ENCODE measurements around the gene WWOX.
A peak's percentile ranks its signal among the peaks of the same experiment; 100 is the strongest.
"Not testable (repeated sequence)": the region's sequence is repeated elsewhere in the genome, so short reads cannot be mapped to it uniquely, and the experiment has no call there.

WWOX gene

GRCh38 chr16:79042141-79042540 is 942.7 kb downstream of the WWOX start:
- DNase-seq (ENCODE audit: low read depth): no peak

GRCh38 chr16:79042886-79043285 is 943.4 kb downstream of the WWOX start:
- peak; percentile 15 for DNase-seq (ENCODE audit: low read depth)

DNA sequence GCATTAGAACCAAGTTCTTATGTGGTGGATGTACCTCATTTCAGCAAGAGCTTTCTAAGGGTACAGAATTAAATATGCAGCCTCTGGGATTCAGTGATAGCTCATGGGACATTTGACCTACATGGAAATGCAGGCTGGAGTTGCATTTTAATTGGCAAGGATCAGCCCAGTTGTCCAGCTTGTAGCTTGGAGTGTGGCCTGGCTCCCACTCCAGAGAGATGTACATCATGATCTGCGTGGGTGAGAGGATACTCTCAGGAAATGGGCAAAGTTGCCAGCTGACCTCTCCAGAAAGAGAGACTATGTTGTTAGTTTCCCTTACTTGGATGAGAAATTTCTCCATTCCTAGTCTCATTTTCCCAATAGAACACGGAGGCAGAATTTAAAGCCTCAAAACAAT is 945.7 kb downstream of the WWOX start:
- DNase-seq (ENCODE audit: low read depth): no peak

DNA sequence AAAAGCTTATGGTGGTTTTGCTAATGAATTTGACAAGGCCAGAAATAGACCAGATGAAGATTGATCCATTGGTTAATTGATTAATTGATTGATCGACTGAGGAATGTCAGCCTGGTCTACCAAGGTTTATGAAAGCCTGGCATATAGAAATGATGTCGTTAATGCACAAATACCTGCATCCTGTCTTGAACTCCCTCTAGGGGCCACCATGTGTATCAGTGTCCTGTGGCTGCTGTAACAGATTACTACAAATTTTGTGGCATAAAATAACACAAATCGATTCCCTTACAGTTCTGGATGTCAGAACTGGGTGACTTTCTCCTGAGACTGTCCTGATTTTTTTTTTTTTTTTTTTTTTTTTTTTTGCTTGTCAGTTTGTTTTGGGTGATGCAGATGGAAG is 947.9 kb downstream of the WWOX start:
- DNase-seq (ENCODE audit: low read depth): no peak

DNA sequence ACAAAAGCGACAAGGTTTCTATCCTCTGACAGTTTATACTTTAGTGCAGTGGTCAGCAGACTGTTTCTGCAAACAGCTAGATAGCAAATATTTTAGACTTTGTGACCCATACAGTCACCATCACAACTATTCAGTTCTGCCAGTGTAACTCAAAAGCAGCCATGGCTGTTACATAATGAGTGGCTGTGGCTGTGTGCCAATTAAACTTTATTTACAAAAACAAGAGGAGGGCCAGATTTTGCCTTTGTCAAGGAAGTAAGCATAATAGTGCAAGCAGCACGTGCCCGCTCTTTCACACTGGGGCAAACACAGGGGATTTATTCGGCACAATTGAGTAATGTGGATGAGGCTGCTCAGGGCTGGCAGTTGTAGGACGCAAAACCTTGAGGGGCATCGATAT is 949.6 kb downstream of the WWOX start:
- DNase-seq (ENCODE audit: low read depth): no peak

DNA sequence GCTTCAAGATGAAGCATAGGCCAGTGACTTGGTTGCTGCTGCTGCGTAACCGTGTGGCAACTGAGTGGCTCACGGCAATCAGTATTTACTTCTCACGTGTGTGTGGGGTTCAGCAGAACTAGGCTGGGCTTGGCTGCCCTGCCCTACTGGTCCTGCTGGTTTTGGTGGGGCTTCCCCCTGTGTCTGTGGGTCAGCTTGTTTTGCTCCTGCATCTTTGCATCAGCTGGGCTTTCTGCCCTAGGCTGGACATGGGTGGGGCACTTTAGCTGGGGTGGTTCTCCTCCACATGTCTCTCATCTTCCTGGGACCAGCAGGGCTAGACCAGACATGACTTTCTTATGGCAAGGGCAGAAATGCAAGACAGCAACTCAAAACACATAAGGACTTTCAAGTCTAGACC is 950.6 kb downstream of the WWOX start:
- no peak for DNase-seq (ENCODE audit: low read depth)

- no peak for DNase-seq (ENCODE audit: low read depth)
Observed at GRCh38 chr16:79051313-79051712, 951.9 kb downstream of the WWOX start.

DNA sequence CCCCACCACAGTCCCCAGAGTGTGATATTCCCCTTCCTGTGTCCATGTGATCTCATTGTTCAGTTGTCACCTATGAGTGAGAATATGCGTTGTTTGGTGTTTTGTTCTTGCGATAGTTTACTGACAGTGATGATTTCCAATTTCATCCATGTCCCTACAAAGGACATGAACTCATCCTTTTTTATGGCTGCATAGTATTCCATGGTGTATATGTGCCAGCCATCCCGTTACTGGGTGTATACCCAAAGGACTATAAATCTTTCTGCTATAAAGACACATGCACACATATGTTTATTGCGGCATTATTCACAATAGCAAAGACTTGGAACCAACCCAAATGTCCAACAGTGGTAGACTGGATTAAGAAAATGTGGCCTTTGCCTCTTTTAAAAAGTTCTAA is 952.7 kb downstream of the WWOX start:
- DNase-seq (ENCODE audit: low read depth): not testable (repeated sequence)

DNA sequence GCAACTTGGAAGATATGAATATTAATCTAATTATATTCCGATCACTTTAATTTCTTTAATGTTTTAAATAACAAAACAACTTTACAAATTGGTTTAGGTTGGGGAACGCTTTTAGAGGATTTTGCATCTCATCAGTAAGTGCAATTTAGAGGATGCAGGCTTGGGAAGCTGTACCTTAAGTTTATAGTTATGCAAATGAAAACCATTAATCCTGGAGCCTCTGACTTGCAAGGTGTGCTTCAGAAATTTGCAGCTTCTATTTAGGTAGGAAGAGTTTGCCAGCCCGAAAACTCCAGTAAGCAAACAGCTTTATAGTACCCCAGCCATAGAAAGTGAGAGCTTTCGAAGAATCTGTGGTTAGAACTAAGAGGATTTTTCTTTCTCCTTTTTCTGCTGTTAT is 954.1 kb downstream of the WWOX start:
- DNase-seq (ENCODE audit: low read depth): no peak

DNA sequence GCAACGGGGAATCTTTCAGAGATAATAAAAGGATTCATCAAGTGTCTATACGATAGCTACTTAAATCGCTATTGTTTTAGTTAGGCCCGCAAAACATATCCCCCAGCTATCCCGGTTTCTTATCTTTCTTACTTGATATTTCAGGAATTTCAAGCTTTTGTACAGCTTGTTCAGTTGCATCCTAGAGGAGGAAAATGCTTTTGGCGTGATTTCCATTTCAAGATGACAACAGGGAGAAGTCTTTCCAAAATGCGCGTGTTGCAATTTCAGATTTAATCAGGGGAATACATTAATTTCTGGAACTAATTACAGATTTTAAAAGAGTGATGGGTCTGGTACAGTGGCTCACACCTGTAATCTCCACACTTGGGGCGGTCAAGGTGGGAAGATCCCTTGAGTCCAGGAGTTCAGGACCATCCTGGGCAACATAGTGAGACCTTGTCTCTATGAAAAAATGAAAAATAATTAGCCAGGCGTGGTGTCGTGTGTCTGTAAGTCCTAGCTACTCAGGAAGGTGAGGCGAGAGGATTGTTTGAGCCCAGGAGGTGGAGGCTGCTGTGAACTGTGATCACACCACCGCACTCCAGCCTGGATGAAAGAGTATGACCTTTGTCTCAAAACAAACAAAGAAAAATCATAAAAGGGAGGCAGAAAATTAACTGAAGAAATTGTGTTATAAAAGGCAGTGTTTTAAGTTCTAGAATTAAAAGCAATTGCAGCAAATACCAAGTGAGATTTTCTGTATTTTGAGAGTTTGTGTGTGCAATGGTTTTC is 954.9 kb downstream of the WWOX start:
- DNase-seq (ENCODE audit: low read depth): no peak

- no peak for DNase-seq (ENCODE audit: low read depth)
Observed at GRCh38 chr16:79055251-79055970, 956.0 kb downstream of the WWOX start.

DNA sequence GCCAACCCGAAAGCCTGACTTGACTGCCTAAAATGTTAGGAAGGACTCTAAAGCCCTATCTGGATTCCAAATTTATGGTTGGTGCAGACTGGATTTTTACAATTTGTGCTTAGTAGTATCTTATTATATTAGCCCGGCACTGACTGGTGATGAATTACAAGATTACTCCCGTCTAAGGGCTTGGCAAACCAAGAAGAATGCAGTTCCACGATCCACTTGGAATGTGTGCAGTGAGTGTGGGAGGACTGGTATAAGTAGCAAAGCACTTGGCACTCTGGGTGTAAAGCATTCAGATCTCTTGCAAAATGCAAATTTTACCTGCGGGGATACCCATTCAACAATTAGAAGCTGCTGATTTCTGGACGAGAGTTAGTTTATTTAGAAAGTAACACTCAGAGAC is 961.7 kb downstream of the WWOX start:
- no peak for DNase-seq (ENCODE audit: low read depth)

- no peak for DNase-seq (ENCODE audit: low read depth)
Observed at GRCh38 chr16:79062336-79062735, 962.9 kb downstream of the WWOX start.

DNA sequence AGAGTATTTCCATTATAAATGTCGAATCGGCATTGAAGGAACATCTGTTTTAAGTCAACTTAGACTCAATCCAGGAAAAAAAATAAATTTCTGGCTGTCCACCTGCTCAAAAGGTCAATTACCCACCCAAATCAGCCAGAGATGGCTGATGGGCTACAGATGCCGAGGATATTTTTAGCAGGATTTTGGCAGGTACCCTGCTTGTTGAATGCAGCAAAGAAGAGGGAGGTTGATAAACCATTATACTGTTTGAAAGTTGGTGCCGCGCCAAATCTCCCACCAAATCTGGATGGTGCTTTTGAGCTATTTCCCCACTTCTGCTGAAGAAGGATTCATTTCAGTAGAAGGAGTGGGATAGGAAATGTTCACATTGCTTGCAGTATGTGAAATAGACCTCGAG is 963.4 kb downstream of the WWOX start:
- no peak for DNase-seq (ENCODE audit: low read depth)

DNA sequence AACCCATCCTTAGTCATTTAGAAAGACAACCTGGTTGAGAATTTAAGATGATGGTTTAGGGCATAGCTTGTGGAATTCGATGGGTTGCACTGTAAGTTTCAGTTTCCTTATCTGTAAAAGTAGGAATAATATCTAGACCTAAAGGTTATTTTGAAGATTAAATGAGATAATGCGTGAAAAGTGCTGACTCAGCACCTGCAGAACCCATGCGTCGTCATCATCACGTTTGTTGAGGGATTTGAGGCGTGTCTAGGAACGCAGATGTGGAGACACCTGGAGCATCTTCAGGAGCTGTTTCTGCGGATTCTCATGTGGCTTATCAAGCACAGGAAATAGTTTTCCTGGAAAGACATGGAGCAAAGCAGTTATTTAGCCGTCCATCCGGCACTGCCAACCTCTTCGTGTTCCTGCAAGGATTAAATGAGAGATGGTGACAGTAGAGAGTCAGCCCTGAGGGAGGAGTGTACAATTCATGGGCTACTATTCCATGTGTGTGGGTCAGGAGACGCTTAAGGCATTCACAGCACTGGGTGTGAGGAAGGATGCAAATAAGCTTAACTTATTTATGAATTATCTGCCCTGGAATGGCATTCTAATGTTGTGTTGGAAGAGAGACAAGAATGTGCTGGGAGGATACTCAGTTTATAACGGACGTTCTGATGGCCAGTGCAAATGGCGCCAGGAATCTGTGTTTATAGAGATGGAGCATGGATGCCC is 965.0 kb downstream of the WWOX start:
- no peak for DNase-seq (ENCODE audit: low read depth)

DNA sequence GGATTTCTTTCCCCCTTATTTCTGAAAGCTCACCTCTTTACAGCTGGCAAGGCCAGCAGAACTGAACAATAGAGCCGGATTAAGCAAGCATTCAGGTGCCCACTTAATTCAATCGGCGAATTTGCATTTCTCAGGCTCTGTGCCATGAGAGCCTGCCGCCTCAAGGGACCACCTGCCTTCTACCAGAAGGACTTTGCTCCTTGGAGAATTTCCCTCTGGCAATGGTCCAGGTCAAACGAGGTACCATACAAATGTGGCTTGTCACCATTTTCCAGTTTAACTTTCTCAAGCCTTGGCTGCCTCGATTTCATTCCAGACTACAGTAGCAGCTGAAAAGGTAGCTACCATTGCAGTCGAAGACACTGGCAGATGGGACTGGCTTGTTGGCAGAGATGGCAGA is 967.1 kb downstream of the WWOX start:
- no peak for DNase-seq (ENCODE audit: low read depth)

DNA sequence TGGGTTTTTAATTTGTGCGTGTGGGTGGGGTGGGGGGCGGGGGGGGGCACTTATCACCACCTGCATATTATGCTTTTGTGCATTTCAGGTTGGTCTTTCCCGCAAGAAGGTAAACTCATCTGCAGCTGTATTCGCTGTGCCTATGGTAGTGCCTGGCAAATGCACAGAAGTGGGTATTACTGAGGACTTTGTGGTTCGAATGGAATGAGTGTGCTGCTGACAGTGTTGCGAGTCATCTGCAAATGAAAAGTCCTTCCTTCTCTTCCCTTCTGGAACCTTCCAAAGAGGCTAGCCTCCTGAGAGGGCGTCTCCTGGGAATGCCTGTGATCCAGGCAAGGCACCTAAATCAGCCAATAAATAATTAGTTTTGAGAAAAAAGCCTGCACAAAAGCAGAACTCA is 968.1 kb downstream of the WWOX start:
- no peak for DNase-seq (ENCODE audit: low read depth)

- DNase-seq (ENCODE audit: low read depth): no peak
Observed at GRCh38 chr16:79069121-79069520, 969.7 kb downstream of the WWOX start.

DNA sequence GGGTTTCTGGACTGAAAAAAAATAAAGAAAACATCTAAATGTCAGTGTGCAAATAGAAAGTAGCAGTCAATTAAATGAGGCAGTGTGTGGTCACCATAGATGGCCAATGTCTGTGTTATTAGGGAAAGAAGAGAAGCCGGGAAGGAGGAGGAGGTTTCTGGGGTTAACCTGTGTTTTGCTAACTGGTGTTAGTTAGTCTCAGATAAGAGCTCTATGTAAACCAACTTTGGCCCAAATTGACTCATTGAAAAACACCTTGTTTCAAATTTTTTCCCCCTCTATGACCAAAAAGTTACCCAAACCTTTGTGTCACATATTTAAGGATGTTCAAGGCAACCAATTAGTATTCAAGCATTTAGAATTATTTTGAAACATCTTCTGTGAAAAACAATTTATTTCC is 970.2 kb downstream of the WWOX start:
- no peak for DNase-seq (ENCODE audit: low read depth)

DNA sequence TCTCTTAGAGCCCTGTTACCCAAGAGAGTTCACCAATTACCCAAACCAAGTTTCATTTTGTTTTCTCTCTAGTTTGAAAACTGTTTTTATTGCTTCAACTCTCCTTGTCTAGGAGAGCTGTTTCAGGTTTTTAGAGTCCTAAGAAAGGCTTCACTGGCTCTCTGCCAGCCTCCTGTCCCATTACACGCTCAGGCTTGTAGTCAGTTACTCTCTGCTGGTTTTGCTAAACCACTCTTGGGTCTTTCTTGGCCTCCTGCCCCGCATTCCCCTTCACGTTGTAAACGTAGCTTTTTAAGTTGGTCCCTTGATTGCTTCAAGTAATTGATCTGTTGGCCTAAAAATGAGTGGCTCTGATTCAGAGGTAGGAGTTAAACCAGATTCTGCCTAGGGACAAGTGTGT is 972.0 kb downstream of the WWOX start:
- no peak for DNase-seq (ENCODE audit: low read depth)

DNA sequence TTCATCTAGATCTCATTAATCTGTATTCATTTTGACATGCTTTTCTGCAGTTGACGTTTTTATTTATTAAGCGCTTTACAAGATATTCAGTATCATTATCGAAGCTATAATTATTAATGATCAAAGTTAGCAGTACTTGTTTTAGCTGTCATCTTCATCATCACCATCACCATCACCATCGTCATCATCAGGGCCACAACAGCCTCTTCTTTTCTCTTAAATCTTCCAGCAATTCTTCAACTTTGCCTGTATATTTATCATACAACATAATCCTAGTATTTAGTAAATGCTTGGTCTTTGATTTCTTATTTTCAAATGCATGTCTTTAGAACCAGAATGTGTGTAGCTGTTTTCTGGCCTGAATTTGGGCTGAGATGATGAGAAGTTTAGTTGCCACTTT is 973.1 kb downstream of the WWOX start:
- DNase-seq (ENCODE audit: low read depth): no peak

GRCh38 chr16:79073566-79073965 is 974.1 kb downstream of the WWOX start:
- no peak for DNase-seq (ENCODE audit: low read depth)

DNA sequence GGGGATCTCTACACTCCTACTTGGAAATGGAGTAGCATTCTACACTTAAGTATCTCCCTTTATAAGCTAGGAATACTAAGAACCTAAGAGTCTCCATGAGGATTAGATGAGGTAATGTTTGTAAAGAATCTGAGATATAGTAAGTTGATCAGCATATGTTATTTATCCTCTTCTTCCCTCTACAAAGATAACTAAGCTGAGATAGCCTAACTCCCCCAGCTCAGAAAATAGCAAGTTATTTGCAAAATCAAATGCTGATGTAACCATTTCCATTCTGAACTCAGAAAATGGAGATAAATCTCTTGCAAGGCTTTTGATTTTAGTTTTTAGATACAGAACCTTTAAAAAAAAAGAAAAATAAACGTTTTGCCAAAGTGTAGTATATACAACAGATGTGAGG is 975.1 kb downstream of the WWOX start:
- no peak for DNase-seq (ENCODE audit: low read depth)
